HCT116 (cell line): ENCODE results near the gene HRH2.

Experiments
- EGR1 ChIP-seq: IDR thresholded peaks from 2 replicates; pipeline ENCODE4 v1.6.1; 2012; ENCODE audit warnings: low read depth
- TF ChIP-seq, protein P1 (sequence below), 3 experiments: fragments of 200-600 bp in 1 of 3; sonication (generic) in 1 of 3; IDR thresholded peaks in 2 of 3; conservative IDR thresholded peaks in 1 of 3; 2 replicates each; pipeline ENCODE4 v1.5.1; 2012 to 2017; ENCODE audit warnings: low read depth in 2 of 3, low read length in 2 of 3, antibody characterized with exemption in 1 of 3, borderline replicate concordance in 1 of 3, control low read depth in 1 of 3, mild to moderate bottlenecking in 1 of 3, mixed read lengths in 1 of 3, mixed run types in 1 of 3, moderate library complexity in 1 of 3; ENCODE audit not compliant: insufficient read depth in 1 of 3

DNA sequence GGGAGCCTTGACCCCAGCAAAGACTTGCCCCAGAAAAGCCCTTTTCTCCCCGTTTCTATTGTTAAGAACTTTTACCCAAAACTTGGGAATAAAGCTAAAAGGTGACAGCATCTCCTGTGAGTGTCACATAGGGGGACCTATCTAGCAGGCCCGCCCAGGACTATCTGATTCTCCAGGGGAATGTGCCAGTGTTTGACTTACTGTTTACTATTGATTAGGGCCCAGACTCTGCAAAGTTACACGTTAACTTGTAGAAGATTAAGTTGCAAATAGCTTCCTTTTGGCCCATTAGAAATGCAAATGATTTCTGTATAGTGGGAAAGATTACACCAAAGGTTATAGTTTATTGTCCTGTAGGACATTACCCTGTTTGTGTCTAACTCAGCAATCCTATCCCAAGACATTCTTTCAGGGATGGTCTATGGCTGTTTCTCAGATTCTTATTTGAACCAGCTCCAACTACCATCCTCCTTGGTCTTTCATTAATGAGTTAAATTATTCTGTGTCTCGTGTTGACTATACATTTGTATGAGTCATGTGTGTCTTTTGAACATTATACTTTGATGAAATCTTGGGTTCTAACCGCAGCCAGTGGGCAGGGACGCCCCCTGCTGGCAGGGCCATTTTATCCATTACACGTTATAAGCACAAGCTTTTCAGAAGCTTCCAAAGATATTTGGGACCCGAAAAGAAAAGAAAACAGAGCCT, 60.7 kb downstream of the HRH2 start:
- TF ChIP-seq, protein P1, sequence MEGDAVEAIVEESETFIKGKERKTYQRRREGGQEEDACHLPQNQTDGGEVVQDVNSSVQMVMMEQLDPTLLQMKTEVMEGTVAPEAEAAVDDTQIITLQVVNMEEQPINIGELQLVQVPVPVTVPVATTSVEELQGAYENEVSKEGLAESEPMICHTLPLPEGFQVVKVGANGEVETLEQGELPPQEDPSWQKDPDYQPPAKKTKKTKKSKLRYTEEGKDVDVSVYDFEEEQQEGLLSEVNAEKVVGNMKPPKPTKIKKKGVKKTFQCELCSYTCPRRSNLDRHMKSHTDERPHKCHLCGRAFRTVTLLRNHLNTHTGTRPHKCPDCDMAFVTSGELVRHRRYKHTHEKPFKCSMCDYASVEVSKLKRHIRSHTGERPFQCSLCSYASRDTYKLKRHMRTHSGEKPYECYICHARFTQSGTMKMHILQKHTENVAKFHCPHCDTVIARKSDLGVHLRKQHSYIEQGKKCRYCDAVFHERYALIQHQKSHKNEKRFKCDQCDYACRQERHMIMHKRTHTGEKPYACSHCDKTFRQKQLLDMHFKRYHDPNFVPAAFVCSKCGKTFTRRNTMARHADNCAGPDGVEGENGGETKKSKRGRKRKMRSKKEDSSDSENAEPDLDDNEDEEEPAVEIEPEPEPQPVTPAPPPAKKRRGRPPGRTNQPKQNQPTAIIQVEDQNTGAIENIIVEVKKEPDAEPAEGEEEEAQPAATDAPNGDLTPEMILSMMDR (IDR thresholded peaks at IDR 0.05 in 2 of 3, conservative IDR thresholded peaks at IDR 0.05 in 1 of 3; ENCODE audit: borderline replicate concordance in 1 of 3, insufficient read depth in 1 of 3, low read depth in 2 of 3, low read length in 2 of 3) = peak; percentile 79 to 88 (median 86)
- TF ChIP-seq EGR1 = no peak
